ENCODE measurements around the gene OR13H1. TPM values are rescaled to one million over a fixed set of nuclear protein-coding genes. Genes with fewer than 3 reads are reported as not detected.
A peak's percentile ranks its signal among the peaks of the same experiment; 100 is the strongest.
"Not testable (repeated sequence)": the region's sequence is repeated elsewhere in the genome, so short reads cannot be mapped to it uniquely, and the experiment has no call there.

The OR13H1 gene
- total and polyA plus RNA-seq, 4 donors = not detected

DNA sequence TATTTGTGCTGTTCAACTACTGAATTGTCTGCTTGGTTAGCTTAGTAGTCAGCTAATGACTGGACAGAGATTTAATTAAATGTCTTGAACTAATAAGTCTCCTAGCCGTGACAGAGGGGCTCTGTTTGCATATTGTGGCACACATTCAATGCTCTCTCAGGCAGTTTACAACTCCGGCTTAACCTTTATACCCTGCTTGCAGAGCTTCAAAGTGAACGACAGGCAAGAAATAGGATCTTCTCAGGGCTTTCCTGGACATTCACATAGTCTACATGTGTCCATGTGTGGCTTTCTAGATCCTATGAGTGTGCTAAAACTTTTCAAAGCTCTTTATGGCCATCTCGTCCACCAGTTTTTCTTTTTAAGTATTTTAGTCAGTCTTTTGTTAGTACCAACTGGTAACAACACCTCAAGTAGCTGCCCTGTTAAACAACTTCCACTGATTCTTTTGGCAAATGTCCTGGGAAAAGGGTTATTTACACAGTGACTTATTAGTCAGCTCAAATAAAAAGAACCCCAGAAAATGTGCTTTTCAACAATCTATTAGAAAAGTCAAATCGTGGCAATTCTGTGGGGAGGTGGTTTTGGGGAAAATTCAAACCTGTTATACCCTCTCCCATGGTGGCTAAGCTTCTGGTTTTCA, 28.6 kb downstream of the OR13H1 start:
- DNase-seq = peak in 2 of 3 donors; percentile 2 to 19

GRCh38 chrX:131577413-131577812, 33.5 kb downstream of the OR13H1 start:
- H3K27me3 ChIP-seq (ENCODE audit: control insufficient read depth in 3 of 3, insufficient read depth in 3 of 3, low read length in 2 of 3) = peaks cover 0 to 12% (median 7%) of the 10 kb centered on the region in 3 donors
- no peak overlapping the region for H3K27ac ChIP-seq (ENCODE audit: low read depth in 1 of 2, low read length in 1 of 2)
- no peak for ATAC-seq (ENCODE audit: insufficient read depth, low FRiP score)
- H3K9me3 ChIP-seq (ENCODE audit: control insufficient read depth in 4 of 4, insufficient read depth in 3 of 4, low read length in 3 of 4) = no peaks in the 10 kb centered on the region
- no peak overlapping the region for H3K4me3 ChIP-seq
- no peaks in the 10 kb centered on the region for H3K36me3 ChIP-seq (ENCODE audit: control insufficient read depth in 4 of 4, insufficient read depth in 4 of 4, low read length in 4 of 4)
- H3K4me1 ChIP-seq (ENCODE audit: control insufficient read depth in 5 of 5, insufficient read depth in 5 of 5, low read length in 5 of 5) = no peaks in the 10 kb centered on the region
- no peak for TF ChIP-seq CTCF (IDR thresholded peaks at IDR 0.05; ENCODE audit: control extremely low read depth, extremely low read depth)
- H3K9ac ChIP-seq (ENCODE audit: insufficient read depth in 1 of 2, low read length in 2 of 2) = no peak overlapping the region
- DNase-seq = no peak

More for the DNA sequence above, 28.6 kb downstream of the OR13H1 start:
- no peaks in the 10 kb centered on the region for H3K36me3 ChIP-seq (ENCODE audit: control insufficient read depth in 4 of 4, insufficient read depth in 4 of 4, low read length in 4 of 4)
- H3K4me1 ChIP-seq (ENCODE audit: control insufficient read depth in 5 of 5, insufficient read depth in 5 of 5, low read length in 5 of 5) = no peaks in the 10 kb centered on the region
- 46 to 59% methylated on average over 5 of the region's 5 CpGs for WGBS, 2 donors
- ATAC-seq (ENCODE audit: insufficient read depth, low FRiP score) = no peak
- no peaks in the 10 kb centered on the region for H3K9me3 ChIP-seq (ENCODE audit: control insufficient read depth in 4 of 4, insufficient read depth in 3 of 4, low read length in 3 of 4)
- no peak for TF ChIP-seq CTCF (IDR thresholded peaks at IDR 0.05; ENCODE audit: control extremely low read depth, extremely low read depth)
- no peak overlapping the region for H3K9ac ChIP-seq (ENCODE audit: insufficient read depth in 1 of 2, low read length in 2 of 2)
- H3K4me3 ChIP-seq = no peak overlapping the region
- no peak overlapping the region for H3K27ac ChIP-seq (ENCODE audit: low read depth in 1 of 2, low read length in 1 of 2)
- H3K27me3 ChIP-seq (ENCODE audit: control insufficient read depth in 3 of 3, insufficient read depth in 3 of 3, low read length in 2 of 3) = peaks cover 0 to 19% (median 16%) of the 10 kb centered on the region in 3 donors

DNA sequence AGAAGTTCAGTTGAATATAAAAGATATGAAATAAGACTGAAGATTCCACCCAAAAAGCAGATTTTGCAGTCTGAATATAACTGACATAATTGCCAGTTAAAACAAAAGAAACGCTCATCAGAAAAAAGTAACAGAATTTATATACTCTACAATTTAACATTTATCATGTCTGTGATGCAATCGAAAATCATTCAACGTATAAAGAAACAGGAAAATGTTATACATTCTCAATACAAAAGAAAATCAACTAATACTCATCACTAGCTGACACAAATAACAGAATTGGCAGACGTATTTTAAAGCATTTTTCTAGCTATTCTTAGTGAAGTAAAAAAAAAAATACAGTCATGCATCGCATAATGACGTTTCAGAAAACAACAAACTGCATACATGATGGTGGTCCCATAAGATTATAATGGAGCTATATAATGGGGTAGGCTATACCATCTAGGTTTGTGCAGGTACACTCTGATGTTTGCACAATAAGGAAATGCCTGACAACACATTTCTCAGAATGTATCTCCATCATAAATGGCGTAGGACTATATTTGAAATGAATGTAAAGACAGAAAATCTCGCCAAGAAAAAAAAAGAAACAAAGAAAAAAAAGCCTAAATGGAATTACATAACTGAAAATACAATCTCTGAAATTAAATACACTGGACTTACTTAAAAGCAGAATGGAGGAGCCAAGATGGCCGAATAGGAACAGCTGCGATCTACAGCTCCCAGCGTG, 34.3 kb downstream of the OR13H1 start:
- DNase-seq = no peak
- peaks cover 0 to 7% (median 5%) of the 10 kb centered on the region in 3 donors for H3K27me3 ChIP-seq (ENCODE audit: control insufficient read depth in 3 of 3, insufficient read depth in 3 of 3, low read length in 2 of 3)
- no peak overlapping the region for H3K4me3 ChIP-seq
- TF ChIP-seq CTCF (IDR thresholded peaks at IDR 0.05; ENCODE audit: control extremely low read depth, extremely low read depth) = no peak
- H3K27ac ChIP-seq (ENCODE audit: low read depth in 1 of 2, low read length in 1 of 2) = no peak overlapping the region
- no peaks in the 10 kb centered on the region for H3K4me1 ChIP-seq (ENCODE audit: control insufficient read depth in 5 of 5, insufficient read depth in 5 of 5, low read length in 5 of 5)
- H3K9ac ChIP-seq (ENCODE audit: insufficient read depth in 1 of 2, low read length in 2 of 2) = no peak overlapping the region
- 79 to 94% methylated on average over 11 of the region's 11 CpGs for WGBS, 2 donors
- no peak for ATAC-seq (ENCODE audit: insufficient read depth, low FRiP score)
- no peaks in the 10 kb centered on the region for H3K9me3 ChIP-seq (ENCODE audit: control insufficient read depth in 4 of 4, insufficient read depth in 3 of 4, low read length in 3 of 4)
- H3K36me3 ChIP-seq (ENCODE audit: control insufficient read depth in 4 of 4, insufficient read depth in 4 of 4, low read length in 4 of 4) = no peaks in the 10 kb centered on the region

DNA sequence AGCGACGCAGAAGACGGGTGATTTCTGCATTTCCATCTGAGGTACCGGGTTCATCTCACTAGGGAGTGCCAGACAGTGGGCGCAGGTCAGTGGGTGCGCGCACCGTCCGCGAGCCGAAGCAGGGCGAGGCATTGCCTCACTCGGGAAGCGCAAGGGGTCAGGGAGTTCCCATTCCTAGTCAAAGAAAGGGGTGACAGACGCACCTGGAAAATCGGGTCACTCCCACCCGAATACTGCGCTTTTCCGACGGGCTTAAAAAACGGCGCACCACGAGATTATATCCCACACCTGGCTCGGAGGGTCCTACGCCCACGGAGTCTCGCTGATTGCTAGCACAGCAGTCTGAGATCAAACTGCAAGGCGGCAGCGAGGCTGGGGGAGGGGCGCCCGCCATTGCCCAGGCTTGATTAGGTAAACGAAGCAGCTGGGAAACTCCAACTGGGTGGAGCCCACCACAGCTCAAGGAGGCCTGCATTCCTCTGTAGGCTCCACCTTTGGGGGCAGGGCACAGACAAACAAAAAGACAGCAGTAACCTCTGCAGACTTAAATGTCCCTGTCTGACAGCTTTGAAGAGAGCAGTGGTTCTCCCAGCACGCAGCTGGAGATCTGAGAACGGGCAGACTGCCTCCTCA, 35.0 kb downstream of the OR13H1 start:
- not testable (repeated sequence) for ATAC-seq (ENCODE audit: insufficient read depth, low FRiP score); H3K36me3 ChIP-seq (ENCODE audit: control insufficient read depth in 4 of 4, insufficient read depth in 4 of 4, low read length in 4 of 4); DNase-seq; H3K4me1 ChIP-seq (ENCODE audit: control insufficient read depth in 5 of 5, insufficient read depth in 5 of 5, low read length in 5 of 5); H3K27me3 ChIP-seq (ENCODE audit: control insufficient read depth in 3 of 3, insufficient read depth in 3 of 3, low read length in 2 of 3); H3K9ac ChIP-seq (ENCODE audit: insufficient read depth in 1 of 2, low read length in 2 of 2); H3K9me3 ChIP-seq (ENCODE audit: control insufficient read depth in 4 of 4, insufficient read depth in 3 of 4, low read length in 3 of 4); H3K27ac ChIP-seq (ENCODE audit: low read depth in 1 of 2, low read length in 1 of 2); H3K4me3 ChIP-seq
- 72 to 95% methylated on average over 19 to 28 of the region's 34 CpGs for WGBS, 2 donors
